ENCODE results near the gene PACRG. TPM values are rescaled to one million over a fixed set of nuclear protein-coding genes. Genes with fewer than 3 reads are reported as not detected.

PACRG gene
- total and polyA plus RNA-seq, 4 donors = 0.47 to 3.8 (median 2.4) TPM

DNA sequence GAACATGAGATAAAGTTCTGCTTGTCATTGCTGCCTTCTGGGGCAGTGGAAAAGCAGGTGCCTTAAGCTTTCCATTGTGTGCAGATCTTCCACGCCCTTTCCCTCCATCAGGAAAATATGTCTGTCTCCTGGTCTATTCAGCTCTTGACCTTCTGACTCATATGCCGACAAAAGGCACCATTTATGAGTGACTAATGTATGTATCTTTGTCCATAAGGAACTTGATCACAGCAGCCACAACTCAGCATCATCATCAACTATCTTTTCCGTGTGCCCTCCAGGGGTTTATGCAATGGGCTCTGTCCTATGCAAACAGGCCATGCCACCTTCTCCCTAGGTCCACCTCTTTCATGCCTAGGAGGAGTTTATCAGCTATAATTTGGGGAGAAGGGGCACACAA, 584.1 kb downstream of the PACRG start:
- Histone ChIP-seq H3K9ac (ENCODE audit: low read depth in 1 of 2, low read length in 2 of 2) (no peak overlapping the region), H3K9me3 (ENCODE audit: control insufficient read depth in 4 of 4, low read length in 3 of 4) (no peaks in the 10 kb centered on the region), H3K27me3 (ENCODE audit: control insufficient read depth in 4 of 4, insufficient read depth in 4 of 4, low read length in 3 of 4) (no peaks in the 10 kb centered on the region), H3K4me3 (ENCODE audit: low read depth in 1 of 3, low read length in 3 of 3) (no peak overlapping the region), H3K36me3 (ENCODE audit: control insufficient read depth in 4 of 4, insufficient read depth in 3 of 4, low read depth in 1 of 4, low read length in 3 of 4) (no peaks in the 10 kb centered on the region), H3K27ac (ENCODE audit: low read depth in 1 of 2, low read length in 2 of 2) (no peak overlapping the region), H3K4me1 (ENCODE audit: control insufficient read depth in 4 of 4, insufficient read depth in 4 of 4, low read length in 3 of 4) (no peaks in the 10 kb centered on the region)
- DNase-seq (ENCODE audit: low spot score) = no peak
- TF ChIP-seq NR2F2 (IDR thresholded peaks at IDR 0.05) (no peak), MAX (IDR thresholded peaks at IDR 0.05) (no peak), FOXA1 (IDR thresholded peaks at IDR 0.05) (no peak), ZBTB33 (IDR thresholded peaks at IDR 0.05) (no peak), FOXA2 (IDR thresholded peaks at IDR 0.05) (no peak), REST (IDR thresholded peaks at IDR 0.05) (no peak), EGR1 (IDR thresholded peaks at IDR 0.05; ENCODE audit: low read depth in 2 of 2) (no peak)
- WGBS = 90% methylated on average over 3 of the region's 3 CpGs

DNA sequence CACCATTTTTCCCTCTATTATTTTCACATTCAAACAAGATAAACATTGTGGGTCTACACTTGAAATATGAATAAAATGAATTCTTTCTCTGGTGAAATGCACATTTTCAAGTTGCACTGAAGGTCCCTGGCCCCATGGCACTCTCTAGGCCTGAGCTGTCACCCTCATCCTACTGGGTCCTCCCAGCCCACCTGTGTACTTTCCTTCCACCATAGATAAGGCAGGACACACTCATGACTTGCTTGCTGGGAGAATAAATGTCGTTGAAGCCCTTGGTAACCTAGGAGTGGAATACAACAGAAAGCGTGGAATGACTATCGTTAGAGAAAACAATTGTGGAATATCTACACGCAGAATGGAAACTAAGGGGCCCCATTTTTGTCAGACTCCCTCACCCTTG, 585.8 kb downstream of the PACRG start:
- no peak for DNase-seq (ENCODE audit: low spot score)
- no peaks in the 10 kb centered on the region for H3K9me3 ChIP-seq (ENCODE audit: control insufficient read depth in 4 of 4, low read length in 3 of 4)
- H3K27me3 ChIP-seq (ENCODE audit: control insufficient read depth in 4 of 4, insufficient read depth in 4 of 4, low read length in 3 of 4) = no peaks in the 10 kb centered on the region
- no peaks in the 10 kb centered on the region for H3K36me3 ChIP-seq (ENCODE audit: control insufficient read depth in 4 of 4, insufficient read depth in 3 of 4, low read depth in 1 of 4, low read length in 3 of 4)
- H3K9ac ChIP-seq (ENCODE audit: low read depth in 1 of 2, low read length in 2 of 2) = no peak overlapping the region
- H3K27ac ChIP-seq (ENCODE audit: low read depth in 1 of 2, low read length in 2 of 2) = no peak overlapping the region
- WGBS = 94% methylated on average over 4 of the region's 4 CpGs
- TF ChIP-seq RXRA (IDR thresholded peaks at IDR 0.05) (no peak), ATF3 (IDR thresholded peaks at IDR 0.05) (no peak), ZBTB33 (IDR thresholded peaks at IDR 0.05) (no peak), JUND (IDR thresholded peaks at IDR 0.05) (no peak), FOXA2 (IDR thresholded peaks at IDR 0.05) (no peak), REST (IDR thresholded peaks at IDR 0.05) (no peak), YY1 (IDR thresholded peaks at IDR 0.05) (no peak), RAD21 (IDR thresholded peaks at IDR 0.05) (no peak), NR2F2 (IDR thresholded peaks at IDR 0.05) (no peak), HNF4G (IDR thresholded peaks at IDR 0.05) (no peak), MAX (IDR thresholded peaks at IDR 0.05) (no peak), EGR1 (IDR thresholded peaks at IDR 0.05; ENCODE audit: low read depth in 2 of 2) (no peak), HNF4A (conservative IDR thresholded peaks at IDR 0.05) (no peak), FOXA1 (IDR thresholded peaks at IDR 0.05) (no peak)
- TF ChIP-seq, protein P1, sequence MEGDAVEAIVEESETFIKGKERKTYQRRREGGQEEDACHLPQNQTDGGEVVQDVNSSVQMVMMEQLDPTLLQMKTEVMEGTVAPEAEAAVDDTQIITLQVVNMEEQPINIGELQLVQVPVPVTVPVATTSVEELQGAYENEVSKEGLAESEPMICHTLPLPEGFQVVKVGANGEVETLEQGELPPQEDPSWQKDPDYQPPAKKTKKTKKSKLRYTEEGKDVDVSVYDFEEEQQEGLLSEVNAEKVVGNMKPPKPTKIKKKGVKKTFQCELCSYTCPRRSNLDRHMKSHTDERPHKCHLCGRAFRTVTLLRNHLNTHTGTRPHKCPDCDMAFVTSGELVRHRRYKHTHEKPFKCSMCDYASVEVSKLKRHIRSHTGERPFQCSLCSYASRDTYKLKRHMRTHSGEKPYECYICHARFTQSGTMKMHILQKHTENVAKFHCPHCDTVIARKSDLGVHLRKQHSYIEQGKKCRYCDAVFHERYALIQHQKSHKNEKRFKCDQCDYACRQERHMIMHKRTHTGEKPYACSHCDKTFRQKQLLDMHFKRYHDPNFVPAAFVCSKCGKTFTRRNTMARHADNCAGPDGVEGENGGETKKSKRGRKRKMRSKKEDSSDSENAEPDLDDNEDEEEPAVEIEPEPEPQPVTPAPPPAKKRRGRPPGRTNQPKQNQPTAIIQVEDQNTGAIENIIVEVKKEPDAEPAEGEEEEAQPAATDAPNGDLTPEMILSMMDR (IDR thresholded peaks at IDR 0.05; ENCODE audit: low read depth, low read length, missing input control) = no peak
- H3K4me3 ChIP-seq (ENCODE audit: low read depth in 1 of 3, low read length in 3 of 3) = no peak overlapping the region
- H3K4me1 ChIP-seq (ENCODE audit: control insufficient read depth in 4 of 4, insufficient read depth in 4 of 4, low read length in 3 of 4) = no peaks in the 10 kb centered on the region
